CD4-positive, alpha-beta T cell treated with Interleukin-4 for 1 hour (primary cell): ENCODE data around the gene DDX55.

ENCODE experiments used
- DNase-seq, 2 donors: peaks; one replicate each; pipeline ENCODE4 v3.0.0-alpha.2; 2020 to 2022

DDX55 gene

DNA sequence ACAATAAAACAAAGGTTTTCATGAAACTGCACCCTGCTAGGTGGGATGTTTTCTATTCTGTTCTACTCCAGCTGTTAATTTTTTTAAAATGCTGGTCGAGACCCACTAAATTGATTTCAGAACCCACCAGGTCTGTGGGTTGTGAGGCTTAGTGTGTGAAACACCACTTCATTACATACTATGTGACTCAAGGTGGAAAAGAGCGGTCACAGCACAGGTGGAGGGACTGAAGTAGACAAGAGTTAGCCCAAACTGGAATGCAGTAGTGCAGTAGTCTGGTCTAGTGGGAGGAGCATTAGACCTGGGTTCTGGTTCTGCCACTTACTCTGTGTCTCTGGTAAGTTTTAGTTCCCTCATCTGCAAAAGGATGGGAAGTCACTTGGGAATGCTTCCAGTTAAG is 12.2 kb downstream of the DDX55 start:
- DNase-seq: no peak

DNA sequence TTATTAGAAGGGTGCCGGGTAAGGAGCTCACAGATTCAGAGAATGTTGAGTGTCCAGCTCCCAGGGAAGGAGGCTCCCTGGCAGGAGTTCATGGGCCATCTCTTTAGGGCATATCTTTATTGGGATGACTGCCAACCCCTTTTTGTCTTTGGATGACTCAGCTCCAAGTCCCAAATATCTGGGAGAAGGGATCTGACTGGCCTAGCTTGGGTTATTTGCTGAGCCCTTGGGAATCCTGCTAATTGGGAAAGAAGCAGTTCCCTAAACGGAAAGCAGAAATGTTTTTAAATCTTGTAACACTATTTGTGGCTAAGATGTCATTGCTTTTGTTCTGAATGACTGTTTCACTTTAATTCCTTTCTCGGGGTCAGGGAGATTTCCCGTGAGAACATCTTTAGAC is 12.6 kb downstream of the DDX55 start:
- no peak for DNase-seq

DNA sequence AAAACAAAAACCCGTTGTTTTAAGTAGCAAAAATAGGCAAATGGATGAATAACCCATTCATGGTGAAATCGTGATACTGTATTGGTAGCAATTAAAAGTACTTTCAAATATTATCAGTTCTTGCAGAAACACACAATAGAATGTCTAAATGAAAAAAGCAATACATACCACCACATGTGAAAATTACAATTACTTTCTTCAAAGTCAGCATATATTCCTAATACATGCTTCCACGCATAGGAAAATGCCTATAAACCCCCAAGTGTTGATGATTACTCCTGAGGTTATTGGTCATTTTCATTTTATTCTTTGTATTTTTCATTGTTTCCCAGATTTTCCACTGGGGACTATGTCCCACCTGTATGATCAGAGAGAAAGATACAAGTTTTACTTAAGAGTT is 15.2 kb downstream of the DDX55 start:
- DNase-seq: no peak

DNA sequence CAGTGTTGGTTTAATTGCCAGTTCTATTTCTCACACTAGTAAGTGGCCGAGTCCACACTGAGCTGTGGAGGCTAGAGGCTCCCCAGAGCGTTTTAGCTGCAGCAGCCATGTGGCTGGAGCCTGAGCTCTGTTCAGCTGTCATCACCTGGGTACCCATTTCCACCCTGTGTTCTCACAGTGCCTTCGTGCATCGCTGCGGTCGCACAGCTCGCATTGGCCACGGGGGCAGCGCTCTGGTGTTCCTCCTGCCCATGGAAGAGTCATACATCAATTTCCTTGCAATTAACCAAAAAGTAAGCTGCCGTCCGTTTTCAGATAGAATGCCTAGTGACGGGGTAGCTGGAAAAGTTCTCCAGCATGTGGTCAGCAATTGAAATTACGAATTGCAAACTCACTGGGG is 15.7 kb downstream of the DDX55 start:
- DNase-seq: no peak

DNA sequence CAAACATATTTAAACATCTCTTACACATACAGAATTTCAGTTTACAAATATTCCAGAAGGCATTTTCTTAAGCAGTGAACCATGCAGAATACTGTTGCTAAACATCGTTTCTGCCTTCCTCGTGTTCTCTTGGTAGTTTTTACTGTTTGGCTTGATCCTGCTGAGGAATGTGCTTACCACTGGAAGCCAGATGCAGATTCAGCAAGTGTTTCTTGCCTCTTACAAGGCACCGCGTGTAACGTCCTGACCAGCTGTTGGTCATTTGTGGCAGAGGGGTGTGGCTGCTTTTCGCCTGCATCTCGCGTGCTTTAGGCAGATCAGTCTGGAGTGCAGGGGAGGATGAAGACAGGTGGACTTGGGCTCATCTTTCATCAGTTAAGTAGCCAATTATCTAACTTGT is 19.2 kb downstream of the DDX55 start:
- DNase-seq: no peak

DNA sequence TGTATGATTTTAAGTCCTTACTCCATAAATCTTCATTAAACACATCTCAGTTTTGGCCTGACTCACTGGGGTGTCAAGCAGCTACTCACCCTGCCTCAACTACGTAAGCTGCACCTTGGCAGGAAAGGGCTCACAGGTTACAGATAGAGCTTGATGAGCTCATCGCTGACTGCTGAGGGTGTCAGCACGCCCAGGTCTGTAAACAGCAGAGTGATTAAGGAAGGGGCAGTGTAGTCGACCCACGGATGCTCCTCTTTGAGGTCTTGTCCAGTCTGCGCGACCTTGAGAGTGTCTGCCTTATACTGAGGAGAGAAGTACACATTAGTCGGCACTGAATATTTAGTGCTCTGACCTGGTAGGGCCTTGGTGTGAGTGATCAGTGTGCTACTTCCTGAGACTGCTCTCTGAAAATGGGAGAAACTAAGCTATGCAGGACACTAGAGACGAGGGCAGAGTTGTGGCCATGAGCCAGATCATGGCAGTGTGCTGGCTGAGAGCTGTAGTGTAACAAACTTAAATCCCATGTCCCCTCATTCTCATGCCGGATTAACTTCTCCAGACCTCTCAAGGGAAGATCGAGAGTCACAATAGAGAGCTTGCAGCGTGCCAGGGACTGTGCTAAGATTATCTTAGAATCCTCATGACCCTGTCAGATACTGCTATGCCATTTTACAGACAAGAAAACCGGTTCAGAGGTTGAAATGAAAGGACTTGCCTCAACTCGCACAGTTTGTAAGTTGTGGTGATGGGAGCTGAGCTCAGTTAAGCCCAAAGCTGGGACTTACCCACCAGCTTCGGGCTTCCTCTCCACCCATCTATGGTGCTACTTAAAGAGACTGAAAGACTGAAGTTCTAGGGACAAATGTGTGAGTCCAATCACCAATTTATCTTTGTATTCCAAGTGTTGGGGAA is 20.0 kb downstream of the DDX55 start:
- no peak for DNase-seq

DNA sequence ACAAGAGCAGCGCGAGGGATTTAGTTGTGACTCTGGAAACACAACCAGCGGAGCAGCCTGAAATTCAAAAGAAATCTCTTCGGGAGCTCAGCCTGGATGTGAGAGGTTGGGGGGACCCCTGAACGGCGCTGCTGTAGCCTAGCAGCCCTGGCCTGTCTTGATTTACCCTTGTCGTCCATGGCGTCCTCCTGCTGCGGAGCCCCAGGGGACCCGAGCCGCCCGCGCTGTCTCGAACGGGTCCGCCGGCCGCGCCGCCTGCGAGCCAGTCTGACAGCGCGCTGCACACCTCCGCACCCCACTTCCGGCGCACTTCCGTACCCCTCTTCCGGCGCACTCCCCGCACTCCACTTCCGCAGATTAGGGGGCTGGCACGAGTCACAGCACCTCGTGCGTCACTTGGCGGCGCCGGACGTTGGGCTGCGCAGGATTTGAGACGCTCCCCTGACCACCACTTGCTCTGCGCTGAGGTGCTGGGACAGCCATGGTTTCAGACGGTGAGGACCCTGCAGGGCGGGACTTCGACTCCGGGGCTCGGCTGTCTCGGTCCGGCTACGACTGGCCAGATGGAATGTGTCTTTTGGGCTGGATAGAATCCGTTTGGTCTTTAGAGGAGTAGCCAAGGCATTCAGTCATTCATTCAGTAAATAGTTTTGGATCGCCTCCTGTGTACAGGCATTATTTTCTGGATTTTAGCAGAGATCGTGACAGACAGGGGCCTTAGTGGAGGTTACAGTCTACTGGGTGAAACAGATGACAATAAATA is 31.7 kb downstream of the DDX55 start, which contains the start of the genes EIF2B1 and GTF2H3:
Gene EIF2B1, minus strand, starts transcription at position 308 of the 763 bp plus-strand sequence. Its CDS starts 129 bp downstream, at position 179.
Gene GTF2H3, plus strand, starts transcription at position 451 of the 763 bp plus-strand sequence. Its CDS starts 31 bp downstream, at position 482.
- peak; percentile 96 for DNase-seq

DNA sequence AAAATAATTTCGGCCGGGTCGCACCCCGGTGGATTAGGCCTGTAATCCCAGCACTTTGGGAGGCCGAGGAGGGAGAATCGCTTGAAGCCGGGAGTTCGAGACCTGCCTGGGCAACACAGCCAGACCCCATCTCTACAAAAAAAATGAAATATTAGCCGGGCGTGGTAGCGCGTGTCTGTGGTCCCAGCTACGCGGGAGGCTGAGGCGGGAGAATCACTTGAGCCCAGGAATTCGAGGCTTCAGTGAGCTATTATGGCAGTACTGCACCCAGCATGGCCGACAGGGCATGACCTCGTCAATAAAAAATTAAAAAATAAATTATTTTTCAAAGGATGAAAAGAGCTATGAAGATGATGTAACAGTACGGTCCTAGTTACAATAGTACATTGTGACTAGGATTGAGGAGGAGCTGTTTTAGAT is 32.3 kb downstream of the DDX55 start:
- no peak for DNase-seq

DNA sequence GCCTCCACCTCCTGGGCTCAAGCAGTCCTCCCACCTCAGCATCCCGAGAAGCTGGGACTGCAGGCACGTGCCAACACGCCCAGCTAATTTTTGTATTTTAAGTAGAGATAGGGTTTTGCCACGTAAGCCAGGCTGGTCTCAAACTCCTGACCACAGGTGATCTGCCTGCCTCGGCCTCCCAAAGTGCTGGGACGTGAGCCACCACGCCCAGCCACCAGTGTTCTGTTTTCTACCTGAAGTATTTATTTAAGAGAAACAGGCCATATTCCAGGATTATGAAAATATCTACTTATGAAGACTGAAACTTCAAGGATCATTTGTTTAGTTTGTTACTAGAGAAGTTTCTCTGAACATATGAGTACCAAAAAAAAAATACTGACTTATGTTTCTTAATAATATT is 42.0 kb downstream of the DDX55 start:
- no peak for DNase-seq

DNA sequence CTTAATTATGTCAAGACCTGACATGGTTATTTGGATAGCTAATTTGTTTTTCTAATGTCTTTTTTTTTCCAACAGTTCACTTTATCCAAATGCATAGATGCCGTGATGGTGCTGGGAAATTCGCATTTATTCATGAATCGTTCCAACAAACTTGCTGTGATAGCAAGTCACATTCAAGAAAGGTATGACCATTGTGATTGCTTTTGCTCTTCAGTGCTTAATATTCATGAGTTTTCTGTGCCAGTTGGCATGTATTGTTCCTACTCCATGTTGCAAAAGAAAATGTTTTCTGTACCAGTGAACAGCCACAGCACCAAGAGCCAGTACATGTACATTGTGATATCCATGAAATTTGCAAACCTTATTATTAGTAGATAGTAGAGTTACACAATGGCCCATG is 43.5 kb downstream of the DDX55 start:
- DNase-seq: no peak

DNA sequence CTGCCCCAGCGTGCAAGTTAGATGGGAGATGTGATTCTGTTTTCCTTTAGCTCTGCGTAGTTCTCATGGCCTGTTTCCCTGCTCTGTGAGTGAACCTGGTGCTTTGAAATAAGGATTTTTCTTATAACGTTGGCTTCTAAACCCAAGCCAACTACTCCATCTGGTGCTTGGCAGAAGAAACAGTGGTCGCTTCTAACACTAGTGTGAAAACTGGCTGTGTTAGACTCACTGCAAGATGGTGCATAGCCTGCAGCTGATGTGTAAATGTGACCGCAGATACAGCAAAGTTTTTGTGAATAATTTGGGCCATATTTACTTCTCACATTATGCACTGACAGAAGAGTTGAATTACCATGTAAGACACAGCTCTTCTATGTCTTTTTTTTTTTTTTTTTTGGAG is 44.0 kb downstream of the DDX55 start:
- DNase-seq: no peak

DNA sequence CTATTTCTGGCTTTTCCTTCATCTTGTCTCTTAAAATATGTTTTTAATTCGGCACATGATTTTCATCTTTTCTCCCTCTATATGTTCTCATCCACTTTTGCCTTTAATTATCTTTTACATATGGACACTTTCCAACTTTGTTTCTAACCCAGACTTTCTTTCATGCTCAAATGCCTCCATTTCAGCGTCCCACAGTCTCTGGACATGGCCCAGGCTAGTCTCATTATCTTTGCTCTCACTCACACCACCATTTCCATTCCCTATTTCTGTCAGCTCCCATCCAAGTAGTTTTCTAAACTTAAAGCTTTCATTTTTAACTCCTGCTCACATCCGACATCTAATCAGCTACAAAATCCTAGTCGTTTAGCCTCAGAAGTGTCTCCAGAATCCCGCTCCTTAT is 46.5 kb downstream of the DDX55 start:
- DNase-seq: no peak

DNA sequence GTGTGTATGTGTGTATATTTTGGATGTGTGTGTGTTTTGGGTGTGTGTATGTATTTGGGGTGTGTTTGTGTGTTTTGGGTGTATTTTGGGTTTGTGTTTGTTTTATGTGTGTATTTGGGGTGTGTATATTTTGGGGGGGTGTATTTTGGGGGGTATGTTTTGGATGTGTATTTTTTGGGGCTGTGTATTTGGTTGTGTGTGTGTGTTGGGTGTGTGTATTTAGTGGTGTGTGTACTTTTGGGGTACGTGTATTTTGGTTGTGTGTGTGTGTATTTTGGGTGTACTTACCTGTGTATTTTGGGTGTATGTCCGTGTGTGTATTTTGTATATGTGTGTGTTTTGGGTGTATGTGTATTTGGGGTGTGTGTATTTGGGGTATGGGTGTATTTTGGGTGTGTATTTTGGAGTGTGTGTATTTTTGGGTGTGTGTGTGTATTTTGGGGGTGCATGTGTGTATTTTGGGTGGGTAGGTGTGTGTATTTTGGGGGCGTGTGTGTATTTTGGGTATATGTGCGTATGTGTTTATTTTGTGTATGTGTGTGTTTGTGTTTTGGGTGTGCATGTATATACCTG is 52.3 kb downstream of the DDX55 start:
- no peak for DNase-seq

DNA sequence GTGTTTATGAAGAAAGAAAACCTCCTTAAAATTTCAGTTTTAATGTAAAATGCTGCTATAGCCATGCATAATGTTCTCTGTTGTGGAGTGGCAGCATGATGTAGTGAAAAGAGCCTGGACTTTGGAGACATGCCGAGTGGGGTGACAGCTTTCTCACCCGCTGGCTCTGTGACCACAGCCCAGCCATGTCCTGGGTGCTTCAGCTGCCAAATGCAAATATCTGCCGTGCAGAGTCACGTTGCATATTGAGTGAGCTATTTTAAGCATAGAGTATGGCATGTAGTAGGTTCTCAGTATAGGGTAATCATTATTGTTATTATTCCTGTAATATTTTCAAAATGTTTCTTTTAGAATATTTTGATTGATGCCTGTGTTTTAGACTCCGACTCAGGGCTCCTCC is 53.5 kb downstream of the DDX55 start:
- DNase-seq: no peak

DNA sequence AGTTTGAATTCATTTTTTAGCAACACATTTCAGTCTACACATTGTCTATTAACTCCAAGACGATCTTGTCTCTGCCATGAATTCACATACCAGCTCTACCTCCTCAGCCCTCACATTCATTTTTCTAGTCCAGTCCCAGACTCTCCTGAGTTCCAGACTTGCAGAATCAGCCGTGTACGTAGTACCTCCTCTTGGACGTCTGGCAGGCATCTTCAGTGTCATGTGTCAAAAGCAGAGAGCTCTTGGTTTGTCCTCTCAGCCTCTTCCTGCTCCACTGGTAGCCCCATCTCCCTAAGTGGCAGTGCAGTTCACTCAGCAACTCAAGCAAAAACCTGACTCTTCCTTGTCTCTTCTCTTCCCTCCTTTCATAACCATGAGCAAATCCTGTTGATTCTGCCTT is 54.5 kb downstream of the DDX55 start:
- no peak for DNase-seq

DNA sequence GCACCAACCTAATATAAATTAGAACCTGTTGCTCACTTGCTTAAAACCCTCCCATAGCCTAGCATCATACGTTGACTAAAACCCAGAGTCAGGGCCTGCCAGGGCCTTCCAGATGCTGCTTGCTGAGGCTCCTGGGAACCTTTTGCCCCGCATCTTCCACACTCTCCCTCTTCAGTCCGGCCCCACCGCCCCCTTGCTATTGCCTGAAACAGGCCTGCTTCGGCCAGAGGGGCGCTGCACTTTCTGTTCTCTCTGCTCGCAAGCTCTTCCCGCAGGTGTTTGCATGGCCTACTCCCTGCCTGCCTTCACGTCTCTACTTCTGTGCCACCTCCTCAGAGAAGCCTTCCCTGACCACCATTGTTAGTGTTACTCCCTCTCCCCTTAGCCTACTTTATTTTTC is 55.3 kb downstream of the DDX55 start:
- DNase-seq: no peak

DNA sequence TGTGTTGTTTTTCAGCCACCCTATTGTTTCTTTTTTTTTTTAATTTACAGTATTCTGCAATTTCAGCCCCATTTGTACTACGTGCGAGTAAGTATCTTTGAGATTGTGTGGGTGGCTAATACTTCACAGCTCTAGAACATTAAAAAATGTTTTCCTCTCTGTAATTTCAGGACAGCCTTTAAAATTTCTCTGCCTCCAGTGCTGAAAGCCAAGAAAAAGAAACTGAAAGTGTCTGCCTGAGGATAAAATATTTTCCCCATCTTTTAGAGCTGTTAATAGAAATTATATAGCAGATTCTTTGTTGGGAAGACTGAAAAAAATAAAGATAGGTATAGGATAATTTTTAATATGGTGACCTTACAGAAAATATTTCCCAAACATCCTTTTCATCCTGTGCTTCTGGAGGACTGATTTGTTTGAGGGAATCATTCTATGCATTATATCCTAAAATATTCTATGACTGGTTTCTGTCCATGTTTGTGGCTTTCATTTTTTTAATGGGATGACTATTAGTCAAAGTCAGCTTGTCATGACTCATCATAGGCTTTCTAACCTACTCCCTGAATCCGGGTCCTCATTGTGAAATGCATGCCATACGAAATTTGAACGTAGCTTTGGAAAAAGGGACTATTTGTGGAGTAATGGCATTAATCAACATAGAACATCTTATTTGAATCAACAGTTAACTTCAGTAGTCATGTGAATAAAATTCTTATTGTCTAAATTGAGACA is 58.3 kb downstream of the DDX55 start:
- DNase-seq: no peak

DNA sequence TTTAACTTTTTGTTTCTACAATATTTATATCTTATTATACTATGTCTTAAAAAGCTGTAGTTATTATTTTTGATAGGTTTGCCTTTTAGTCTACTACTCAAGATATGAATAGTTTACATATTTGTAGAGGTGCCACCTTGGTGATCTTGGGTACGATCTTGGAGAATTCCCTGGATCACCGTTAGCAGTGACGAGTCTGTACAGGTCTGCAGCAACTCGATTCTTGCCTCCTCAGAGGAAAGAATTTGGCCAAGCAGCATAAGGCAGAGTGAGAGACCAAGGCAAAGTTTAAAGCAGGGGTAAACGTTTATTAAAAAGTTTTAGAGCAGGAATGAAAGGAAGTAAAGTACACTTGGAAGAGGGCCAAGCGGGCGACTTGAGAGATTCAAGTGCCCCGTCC is 65.9 kb downstream of the DDX55 start:
- DNase-seq: no peak
